Fibroblast of skin of right quadriceps (primary cell): Measurements from ENCODE around the gene PSMG3.

Experiments used
- DNase-seq: peaks from one replicate; pipeline ENCODE4 v3.0.0-alpha.2; 2013

The PSMG3 gene

DNA sequence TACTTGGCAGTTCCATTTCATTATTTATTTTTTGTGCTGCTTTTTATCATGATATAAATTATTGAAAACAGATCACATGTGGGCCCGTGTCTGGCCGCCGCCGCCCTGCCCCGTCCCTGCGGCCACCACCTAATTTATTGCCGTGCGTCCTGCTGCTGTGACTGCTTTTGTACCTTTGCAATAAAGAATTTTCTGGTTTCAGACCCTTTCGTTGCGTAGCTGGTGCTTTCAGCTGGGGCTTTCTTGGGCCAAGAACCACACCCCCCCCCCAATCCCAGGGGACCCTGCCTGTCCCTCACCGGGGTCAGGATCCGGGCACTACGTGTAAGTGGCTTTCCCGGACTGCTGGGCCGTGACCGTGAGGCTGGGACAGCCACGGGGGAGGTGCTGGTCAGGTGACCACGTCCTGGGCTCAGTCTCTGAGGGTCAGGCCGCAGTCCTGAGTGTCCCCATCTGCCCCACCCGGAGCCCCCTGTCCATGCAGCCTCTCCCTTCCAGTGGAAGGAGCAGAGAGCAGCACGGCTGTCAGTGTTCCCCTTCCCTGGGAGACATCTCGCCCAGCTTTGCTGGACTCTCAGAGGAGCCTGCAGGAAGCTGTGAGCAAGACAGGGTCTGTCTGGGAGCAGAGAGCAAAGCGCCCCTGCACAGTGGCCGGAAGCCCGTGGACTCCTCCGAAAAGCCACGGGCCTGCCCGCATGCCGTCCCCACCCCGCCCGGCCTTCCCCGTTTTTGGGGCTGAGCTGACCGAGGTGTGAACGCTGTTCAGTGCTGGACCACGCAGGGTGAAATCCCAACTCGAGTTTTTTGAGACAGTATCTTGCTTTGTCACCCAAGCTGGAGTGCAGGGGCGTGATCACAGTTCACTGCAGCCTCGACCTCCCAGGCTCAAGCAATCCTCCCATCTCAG is 26.7 kb downstream of the PSMG3 start:
- no peak for DNase-seq

DNA sequence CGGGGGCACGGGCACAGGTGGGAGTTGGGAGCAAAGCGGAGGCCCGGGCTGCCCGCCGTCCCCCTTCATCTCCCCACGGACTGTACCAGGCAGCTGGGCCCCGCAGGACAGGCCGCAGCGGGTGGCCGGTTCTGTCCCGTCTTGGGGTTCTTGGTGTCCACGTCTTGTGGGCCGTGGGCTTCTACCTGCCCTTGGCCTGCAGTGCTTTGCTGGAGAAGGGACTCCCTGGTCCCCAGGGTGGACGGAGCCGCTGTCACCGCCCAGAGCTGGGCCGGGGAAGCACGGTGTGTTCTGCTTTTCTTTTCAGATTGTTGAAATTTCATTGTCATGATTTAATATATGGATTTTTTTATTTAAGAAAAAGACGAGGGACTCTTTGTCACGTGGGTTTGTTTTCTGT is 27.5 kb downstream of the PSMG3 start:
- no peak for DNase-seq

DNA sequence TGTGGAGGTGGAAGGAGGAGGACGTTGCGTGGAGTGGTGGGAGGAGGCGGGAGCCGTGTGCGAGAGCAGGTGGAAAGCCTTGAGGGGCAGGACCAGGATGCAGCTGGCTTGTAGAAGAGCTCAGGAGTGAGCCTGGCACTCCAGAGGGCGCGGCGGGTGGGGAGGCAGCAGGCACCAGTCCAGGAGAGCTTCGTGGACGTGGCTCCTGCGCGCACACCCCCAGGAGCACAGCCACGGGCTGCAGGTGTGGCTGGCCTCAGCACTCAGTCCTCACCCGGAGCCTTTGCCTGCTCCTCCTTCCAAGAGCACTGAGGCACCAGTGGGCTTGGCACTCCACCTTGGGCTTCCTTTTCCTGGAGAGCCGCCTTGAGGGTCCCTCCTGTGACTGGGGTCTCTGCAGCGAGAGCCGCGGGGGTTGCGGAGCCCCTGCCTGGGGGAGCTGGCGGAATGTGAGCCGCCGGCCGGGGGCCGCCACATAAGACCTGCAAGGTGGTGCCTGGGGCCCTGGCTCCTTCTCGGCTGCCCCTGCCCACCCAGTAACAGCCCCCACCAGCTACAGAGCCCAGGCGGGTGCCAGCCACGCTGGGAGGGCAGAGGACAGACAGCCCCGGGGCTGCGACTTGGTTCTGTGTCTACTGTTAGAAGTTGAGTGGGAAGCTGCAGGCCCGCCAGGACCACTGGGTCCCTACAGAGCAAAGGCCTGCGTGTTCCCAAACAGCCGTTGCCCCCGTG is 28.2 kb downstream of the PSMG3 start:
- no peak for DNase-seq

DNA sequence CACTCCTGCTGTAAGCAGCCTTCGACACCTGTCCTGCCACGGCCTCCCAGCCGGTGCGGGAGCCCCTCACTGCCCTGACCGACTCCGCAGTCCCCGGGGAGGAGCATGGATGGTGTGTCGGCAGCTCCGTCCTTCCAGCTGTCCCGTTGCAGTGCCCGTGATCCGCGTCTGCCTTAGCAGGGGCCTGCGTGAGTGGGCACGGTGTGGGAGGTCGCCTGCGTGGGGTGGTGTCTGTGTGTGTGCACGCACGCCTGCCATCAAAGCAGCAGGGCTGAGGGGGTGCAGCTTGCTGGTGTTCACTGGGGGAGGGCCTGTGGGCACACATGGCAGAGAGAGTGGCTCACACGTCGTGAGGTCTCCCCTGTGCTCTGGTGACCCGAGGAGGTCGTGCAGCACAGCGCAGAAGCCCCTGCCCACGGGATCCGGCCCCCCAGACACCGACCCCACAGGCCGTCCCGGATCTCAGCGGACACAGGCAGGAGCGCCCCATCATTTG is 29.0 kb downstream of the PSMG3 start:
- DNase-seq = no peak

DNA sequence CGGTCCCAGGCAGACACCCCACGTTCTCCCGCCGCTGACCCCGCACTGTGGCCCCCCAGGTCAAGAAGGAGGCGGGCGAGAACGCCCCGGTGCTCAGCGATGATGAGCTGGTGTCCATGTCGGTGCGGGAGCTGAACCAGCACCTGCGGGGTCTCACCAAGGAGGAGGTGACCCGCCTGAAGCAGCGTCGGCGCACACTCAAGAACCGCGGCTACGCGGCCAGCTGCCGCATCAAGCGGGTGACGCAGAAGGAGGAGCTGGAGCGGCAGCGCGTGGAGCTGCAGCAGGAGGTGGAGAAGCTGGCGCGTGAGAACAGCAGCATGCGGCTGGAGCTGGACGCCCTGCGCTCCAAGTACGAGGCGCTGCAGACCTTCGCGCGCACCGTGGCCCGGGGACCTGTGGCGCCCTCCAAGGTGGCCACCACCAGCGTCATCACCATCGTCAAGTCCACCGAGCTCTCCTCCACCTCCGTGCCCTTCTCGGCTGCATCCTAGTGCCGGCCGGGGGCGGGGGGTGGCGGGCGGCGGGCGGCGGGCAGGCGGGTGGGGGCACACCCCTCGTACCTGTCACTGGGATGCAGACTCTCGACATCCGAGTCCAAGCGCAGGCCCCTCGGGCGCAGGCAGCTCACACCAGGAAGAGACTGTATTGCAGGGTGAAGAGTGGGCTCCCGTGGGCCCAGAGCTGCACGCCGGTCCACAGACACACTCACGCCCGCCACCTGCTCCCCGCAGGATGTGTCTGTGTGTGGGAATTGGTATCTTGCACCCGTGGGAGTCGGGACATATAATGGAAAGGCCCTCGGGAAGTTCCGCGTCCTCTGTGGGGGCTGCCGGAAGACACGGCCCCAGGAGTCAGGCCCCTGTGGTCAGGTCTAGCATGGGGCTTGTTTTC is 29.7 kb downstream of the PSMG3 start:
- DNase-seq = no peak

DNA sequence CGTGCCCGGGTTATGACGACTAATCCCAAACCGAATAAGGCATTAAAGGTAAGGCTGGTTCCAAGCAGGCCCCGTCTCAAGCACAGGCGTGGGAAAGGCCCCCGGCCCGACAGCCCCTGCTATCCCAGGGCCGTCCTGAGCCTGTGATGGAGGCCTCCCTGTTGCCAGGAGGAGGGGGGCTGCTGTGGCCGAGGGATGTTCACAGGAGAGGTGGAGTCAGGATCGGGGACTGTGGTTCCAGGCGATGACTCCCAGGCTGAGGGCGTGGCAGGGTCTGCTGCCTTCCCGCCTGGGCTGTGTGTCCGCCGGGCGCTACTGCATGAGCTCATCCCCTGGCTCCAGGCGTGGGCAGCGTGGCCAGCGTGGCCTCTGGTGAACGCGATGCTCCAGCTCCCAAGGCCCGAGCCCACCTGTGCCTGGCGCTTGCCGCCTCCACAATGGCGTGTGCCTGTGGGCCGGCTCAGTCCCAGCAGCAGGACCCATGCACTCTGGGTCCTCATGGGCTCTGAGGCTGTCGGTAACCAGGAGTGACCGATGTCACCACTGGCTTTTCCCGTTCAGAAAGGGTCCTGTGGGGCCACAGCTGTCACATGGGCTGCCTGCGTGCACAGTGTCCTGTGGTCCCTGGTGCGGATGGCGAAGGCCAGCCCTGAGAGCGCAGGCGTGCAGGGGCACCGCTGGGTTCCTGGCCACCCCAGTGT is 30.5 kb downstream of the PSMG3 start:
- DNase-seq = no peak

DNA sequence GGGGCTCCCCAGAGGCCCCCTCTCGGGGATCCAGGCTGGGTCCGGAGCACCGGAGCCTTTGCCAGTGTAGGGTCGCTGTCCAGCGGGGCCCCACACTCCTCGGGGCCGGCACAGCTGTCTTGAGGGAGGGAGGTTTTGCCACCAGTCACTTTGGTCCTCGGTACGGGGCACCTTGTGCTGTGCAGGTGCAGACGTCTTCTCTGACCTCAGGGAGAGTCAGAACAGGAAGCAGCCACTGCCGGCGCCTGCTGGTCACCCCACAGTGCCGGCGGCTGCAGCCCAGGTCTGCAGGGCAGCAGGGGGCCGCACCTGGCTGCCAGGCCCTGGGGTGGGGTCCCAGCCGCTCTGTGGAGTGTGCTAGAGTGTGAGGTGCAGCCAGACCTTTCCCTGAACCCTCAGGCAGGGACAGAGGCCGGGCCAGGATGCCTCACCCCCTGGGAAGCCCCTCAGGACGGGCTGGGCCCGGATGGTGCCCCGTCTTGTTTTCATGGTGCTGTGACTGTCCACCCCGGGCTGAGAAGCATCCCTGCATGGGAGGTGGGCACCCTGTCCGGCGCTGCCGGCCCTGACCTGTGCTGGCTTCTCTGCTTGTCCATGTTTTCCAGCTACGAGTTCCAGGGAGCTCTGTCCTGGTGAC is 31.2 kb downstream of the PSMG3 start:
- DNase-seq = no peak

DNA sequence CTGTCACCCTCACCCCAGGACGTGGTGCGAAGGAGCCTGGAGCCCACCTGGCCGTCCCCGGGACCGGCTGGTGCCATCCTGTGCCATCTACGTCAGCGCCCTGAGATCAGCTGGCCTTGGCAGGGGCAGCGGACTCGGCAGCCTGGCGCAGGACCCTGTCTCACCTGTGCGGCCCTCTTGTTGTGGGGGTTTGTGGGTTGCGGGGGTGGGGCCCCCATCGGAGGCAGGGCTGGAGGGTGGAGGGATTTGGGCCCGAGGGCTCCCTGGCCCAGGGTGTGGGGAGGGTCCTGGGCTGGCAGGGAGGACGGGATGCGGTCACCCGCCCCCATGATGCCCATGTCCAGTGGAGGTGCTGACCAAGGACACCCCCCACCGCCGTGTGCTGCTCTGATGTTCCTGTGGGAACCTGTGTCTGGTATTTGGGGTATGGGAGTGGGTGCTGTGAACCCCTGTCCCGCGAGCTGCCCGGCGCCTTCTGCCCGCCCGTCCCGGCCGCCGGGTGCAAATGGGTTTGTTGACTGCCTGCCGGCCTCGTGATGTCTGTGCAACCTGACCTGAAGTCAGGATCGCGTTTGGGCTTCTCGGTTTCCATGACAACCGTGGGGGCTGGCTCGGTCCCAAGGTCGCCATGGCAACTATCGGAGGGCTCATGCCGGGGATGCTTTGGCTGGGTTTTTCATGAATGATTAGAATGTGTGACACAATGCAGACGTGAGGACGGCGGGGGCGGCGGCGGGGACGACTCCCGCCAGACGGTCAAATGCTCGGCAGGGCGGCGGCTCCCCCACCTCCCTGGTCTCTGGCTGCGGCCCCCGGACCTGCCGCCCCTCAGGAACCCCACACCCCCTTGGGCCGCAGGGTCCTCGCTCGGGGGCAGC is 32.1 kb downstream of the PSMG3 start:
- DNase-seq = peak; percentile 93

DNA sequence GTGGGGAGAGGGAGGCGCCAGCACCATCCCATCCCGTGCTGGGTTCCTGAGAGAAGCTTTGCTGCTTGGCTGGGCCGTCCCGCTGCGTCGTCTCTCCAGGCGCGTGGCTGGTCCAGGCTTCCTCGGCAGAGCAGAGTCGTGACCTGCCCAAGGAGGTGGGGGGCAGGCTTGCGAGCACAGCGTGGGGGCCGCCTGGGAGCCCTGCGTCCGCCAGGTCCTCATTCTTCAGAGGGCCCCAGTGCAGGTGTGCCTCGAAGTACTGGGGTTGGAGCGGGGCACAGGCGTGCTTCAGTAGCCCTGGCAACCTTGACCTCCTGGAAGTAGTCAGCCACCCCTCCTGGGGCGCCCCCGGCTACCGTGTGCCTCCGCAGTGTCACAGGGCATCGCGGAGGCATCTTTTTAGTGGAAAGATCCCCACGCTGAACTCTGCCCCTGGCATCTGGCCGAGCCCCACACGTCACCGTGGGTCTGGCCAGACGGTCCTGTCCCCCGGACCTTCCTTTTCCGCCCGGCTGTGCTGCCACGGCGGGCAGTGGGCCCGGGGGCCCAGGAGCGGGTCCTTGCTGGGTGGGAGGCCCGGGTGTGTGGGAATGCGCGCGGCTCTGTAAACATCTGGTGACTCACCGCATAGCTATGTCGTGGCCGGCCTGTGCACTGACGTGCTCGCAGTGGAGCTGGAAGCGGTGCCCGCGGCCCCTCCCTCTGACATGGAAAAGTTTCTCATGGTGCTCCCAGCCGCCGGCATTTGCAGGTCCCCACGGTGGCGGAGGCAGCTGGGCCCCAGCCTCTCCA is 32.9 kb downstream of the PSMG3 start:
- peak; percentile 99 for DNase-seq

DNA sequence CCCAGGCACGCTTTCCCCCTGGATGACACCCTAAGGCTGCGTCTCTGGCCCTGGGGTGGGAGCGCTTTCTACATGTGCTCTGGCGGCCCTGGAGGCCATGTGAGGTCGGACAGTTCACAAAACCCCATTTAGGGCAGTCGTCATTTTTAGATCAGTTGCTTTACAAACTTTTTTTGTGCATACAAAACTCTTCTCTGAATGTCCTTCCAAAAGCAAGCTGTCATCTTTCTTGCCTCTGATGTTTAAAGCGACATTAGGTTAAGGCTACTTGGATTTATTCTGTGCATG is 33.4 kb downstream of the PSMG3 start:
- no peak for DNase-seq

DNA sequence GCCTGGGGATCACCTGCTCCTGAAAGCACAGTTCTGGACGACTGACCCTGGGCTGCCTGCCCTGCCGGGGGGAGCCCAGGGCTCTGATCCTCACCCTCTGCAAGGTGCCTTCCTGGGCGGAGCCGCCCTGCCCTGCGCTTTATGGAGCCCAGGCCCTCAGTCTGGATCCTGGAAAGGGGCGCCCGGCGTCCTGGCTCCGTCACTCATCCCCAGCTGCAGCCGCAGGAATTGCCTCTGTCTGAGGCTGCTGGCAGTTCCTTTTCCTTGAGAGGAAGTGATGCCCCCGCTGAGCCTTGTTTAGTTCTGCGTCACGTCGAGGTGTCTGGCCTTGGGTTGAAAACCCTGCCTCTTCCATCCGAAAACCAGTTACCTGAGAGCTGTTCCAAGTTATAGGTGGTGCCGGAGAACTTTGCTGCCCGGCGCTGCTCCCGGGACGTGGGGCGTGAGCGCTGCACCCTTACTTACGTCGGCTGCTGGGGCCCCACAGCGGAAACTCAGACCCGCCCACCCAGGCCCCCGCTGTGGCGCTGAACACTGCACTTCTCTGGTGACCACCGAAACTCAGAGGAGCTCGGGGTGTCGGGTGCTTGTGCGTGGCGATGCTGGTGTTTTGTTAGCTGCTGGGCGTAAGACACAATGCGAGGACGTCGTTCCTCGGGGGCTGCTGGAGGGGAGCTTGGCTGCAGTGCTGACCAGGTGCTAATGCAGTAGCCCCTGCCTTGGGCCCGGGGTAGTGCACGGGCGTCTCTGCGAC is 34.0 kb downstream of the PSMG3 start:
- DNase-seq = no peak

DNA sequence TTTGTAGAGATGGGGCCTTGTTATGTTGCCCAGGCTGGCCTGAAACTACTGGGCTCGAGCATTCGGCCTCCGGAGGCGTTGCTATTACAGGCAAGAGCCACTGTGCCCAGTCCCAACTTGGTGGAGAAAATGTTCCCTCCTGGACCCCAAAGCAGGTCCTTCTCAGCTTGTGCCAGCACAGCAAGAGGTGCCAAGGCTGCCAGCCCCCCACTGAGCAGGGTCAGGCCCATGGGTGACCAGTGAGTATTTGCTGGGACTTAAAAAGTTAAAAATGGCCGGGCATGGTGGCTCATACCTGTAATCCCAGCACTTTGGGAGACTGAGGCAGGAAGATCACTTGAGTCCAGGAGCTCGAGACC is 34.8 kb downstream of the PSMG3 start:
- DNase-seq = no peak

DNA sequence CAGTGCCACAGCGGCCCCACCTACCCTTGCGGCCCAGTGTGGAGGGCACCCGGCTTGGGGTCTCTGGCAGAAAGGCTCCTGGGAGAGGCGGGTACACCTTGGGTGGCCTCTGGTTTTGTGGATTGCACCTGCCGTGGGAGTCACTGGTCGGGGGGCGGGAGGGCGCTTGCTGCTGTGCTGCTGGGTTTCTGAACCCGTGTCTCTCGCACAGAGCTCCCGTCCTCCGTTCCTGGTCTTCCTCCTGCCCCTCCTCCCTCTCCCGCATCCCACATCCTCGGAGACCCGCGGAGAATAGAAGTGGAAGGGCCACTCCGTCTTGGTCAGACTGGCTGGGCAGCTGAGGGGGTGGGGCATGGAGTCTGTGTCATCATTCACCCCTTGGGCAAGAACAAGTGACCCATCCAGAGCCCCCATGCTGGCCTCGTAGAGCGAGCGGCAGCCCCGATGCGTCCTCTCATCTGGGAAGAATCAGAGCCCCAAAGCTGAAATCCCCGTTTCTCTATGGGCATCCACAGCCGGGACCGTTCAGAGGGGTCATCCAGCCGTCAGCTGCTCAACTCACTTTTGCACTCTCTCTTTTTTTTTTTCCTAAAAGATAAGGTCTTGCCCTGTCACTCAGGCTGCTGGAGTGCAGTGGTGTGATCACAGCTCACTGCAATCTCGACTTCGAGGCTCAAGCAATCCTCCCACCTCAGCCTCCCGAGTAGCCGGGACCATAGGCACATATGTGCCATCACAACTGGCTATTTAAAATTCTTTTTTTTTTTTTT is 35.3 kb downstream of the PSMG3 start:
- no peak for DNase-seq

DNA sequence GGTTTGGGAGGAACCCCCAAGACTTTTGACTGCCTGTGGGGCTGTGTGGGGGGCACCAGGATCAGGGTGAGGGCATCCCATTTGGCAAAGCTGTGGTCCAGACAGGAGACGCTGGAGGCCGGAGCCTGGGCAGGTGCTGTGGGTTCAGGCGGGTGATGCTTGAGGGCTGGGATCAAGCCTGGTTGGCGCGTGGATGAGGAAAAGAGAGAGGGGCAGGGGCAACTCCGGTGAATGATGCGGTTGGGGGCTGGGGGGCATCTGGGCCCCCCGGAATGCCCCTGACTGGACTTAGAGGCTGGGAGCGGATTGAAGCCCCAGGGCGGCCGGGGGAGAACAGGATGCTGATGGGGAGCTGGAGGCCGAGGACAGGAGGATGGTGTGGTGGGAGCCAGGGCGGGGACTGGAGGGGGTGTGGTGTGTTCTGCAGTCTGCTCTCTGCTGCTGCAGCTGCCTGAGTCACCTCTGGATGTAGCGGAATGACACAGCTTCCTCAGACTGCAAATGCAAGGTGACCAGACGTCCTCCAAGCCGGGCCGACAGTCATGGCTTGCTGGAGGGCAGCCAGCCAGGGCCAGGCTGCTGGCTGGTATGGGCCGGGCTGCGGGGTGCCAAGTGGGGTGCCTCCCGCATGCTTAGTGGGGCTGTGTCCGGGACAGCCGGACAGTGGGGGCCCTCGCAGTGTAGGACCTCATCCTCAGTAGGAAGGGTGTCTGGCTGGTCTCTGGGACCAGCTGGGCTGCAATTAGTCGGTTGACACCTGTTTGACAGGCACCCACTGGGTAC is 36.1 kb downstream of the PSMG3 start:
- peak; percentile 85 for DNase-seq

DNA sequence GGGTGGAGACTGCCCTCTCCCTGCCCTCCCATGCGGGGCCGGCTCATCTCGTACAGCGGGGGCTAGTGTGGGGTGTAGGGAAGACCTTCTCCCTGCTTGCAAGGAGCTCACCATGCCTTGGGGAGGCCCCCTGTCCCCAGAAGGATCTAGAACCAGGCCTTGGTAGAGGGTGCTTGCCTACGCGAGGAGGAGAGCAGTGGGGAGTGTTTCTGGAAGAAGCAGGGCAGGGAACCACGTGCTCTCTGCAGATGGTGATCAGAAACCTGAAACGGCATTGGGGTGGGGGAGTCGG is 36.6 kb downstream of the PSMG3 start:
- DNase-seq = no peak

DNA sequence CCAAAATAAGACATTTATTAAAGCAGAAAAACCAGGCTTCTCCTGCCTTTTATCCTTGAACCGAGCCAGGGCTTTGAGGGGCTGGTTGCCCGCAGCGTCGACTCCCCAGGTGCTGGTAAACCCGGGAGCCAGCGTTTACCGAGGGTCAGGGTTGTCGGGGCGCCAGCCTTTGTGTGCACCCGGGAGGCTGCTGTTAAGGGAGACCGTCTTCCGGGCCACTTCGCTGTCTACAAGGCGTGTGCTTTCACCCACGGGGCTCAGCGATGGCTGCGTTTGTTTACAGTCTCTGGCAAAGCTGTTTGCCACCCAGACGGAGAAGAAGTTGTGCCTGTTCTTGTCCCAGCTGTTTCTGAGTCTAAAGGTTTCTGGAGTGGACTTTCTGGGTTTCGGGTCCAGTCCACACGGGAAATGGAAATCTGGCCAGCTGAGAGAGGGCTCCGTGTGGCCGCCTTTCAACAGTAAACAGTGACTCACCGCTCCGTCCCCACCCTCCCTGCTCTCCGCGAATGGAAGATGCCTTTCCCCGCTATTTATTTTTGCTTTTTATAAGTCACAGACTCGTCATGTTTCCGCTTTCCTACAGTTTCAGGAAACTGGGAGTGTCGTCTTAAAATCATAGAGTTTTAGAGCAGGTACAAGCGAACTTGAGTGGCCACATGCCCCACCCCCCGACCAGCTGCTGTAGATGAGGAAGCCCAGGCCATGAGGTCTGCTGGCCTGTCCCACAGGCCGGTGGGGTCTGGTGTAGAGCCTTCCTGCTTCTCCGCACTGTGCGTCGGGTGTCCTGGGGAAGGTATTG is 37.2 kb downstream of the PSMG3 start:
- DNase-seq = peak; percentile 85

DNA sequence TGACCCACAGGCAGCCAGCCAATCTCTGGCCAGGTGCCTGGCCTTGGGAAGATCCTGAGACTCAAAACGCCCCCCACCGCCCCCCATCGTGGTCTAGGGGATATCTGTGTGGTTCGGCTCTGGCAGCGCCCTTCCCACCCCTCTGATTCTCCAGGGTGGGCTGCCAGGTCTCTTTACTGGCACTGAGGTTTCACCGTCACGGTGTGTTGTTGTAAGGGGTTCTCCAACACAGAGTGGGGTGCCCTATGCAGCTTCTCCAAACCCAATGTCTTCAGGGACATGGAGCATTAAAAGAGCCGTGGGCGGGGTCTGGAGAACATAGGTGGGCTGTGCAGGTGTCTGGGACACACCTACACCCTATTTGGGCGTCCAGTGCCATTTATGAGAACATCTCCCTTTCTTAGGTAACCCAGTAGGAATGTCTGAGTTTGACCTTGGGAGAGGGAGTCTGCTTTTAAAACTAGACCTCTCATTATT is 37.8 kb downstream of the PSMG3 start:
- no peak for DNase-seq
